H1 (cell line): ENCODE data around the gene PDF. TPM values are rescaled to one million over a fixed set of nuclear protein-coding genes. Genes with fewer than 3 reads are reported as not detected.

Source experiments
- CTCF ChIA-PET: fragments of 300-600 bp; sonication (Branson Sonifier 250); formaldehyde crosslinking; loops from one replicate; lab custom pipeline; 2021; ENCODE audit not compliant: partially characterized antibody; lab: Charles Lee
- POLR2A ChIA-PET: fragments of 300-600 bp; sonication (Branson Sonifier 250); formaldehyde crosslinking; loops from one replicate; lab custom pipeline; 2021; ENCODE audit warnings: inconsistent platforms; ENCODE audit not compliant: partially characterized antibody; lab: Charles Lee
- DNase-seq, 2 experiments: peaks; one replicate each; pipeline versions ENCODE4 v3.0.0 to v3.0.0-alpha.2; 2010 to 2022; ENCODE audit warnings: low spot score in 2 of 2, low read depth in 1 of 2, mixed read lengths in 1 of 2
- FAIRE-seq: peaks from 2 replicates; lab custom pipeline; 2011; peaks lifted over from hg19 to GRCh38; lab: Jason Lieb, UNC
- H2AFZ ChIP-seq: 2 replicates; pipeline ENCODE4 v1.8.1; 2012; ENCODE audit warnings: low read length, inconsistent platforms
- H2AK5ac ChIP-seq: 2 replicates; pipeline ENCODE4 v1.6.1; 2013; ENCODE audit warnings: low read depth, low read length
- H2BK120ac ChIP-seq: replicated peaks from 2 replicates; pipeline ENCODE3; 2013; ENCODE audit warnings: low read depth, low read length, inconsistent platforms
- H2BK12ac ChIP-seq: 2 replicates; pipeline ENCODE4 v1.6.1; 2013; ENCODE audit warnings: low read depth, low read length
- H2BK15ac ChIP-seq: 2 replicates; pipeline ENCODE4 v1.6.1; 2013; ENCODE audit warnings: low read length
- H2BK20ac ChIP-seq: 2 replicates; pipeline ENCODE4 v1.6.1; 2013; ENCODE audit warnings: low read length
- H2BK5ac ChIP-seq: 2 replicates; pipeline ENCODE4 v1.6.1; 2013; ENCODE audit warnings: low read depth, low read length
- H3K14ac ChIP-seq: 2 replicates; pipeline ENCODE4 v1.6.1; 2013; ENCODE audit warnings: inconsistent platforms; ENCODE audit not compliant: insufficient read length
- H3K18ac ChIP-seq: 2 replicates; pipeline ENCODE4 v1.6.1; 2013; ENCODE audit warnings: low read length; ENCODE audit errors: extremely low read depth
- H3K23ac ChIP-seq: 2 replicates; pipeline ENCODE4 v1.6.1; 2013; ENCODE audit warnings: inconsistent platforms; ENCODE audit not compliant: insufficient read length
- H3K23me2 ChIP-seq: 2 replicates; pipeline ENCODE4 v1.6.1; 2013; ENCODE audit warnings: low read depth, low read length
- H3K27ac ChIP-seq: 2 replicates; pipeline ENCODE4 v1.6.1; 2011; ENCODE audit warnings: low read depth, low read length, inconsistent platforms
- H3K27me3 ChIP-seq, 4 experiments: replicated peaks in 1 of 4; 1 replicate in 1 of 4; 2 replicates in 3 of 4; pipeline versions ENCODE4 v1.6.1 to v1.8.1; 2011 to 2013; ENCODE audit warnings: low read length in 3 of 4, mild to moderate bottlenecking in 3 of 4, inconsistent platforms in 2 of 4, mixed read lengths in 2 of 4, moderate library complexity in 1 of 4; ENCODE audit not compliant: control insufficient read depth in 3 of 4, insufficient read depth in 3 of 4; ENCODE audit errors: extremely low read depth in 1 of 4
- H3K36me3 ChIP-seq, 4 experiments: 2 replicates each; pipeline versions ENCODE4 v1.6.1 to v1.8.1; 2011 to 2013; ENCODE audit warnings: mild to moderate bottlenecking in 4 of 4, low read length in 3 of 4, moderate library complexity in 2 of 4, control low read depth in 1 of 4, inconsistent platforms in 1 of 4; ENCODE audit not compliant: insufficient read depth in 4 of 4, control insufficient read depth in 2 of 4
- H3K4ac ChIP-seq: replicated peaks from 2 replicates; pipeline ENCODE3; 2013; ENCODE audit warnings: low read length, low read depth, mixed read lengths, inconsistent platforms; ENCODE audit not compliant: insufficient read length
- H3K4me1 ChIP-seq, 4 experiments: replicated peaks in 1 of 4; 1 replicate in 1 of 4; 2 replicates in 3 of 4; pipeline versions ENCODE4 v1.6.1 to v1.8.1; 2011 to 2013; ENCODE audit warnings: low read length in 3 of 4, inconsistent platforms in 2 of 4, mixed read lengths in 1 of 4; ENCODE audit not compliant: insufficient read depth in 4 of 4, control insufficient read depth in 3 of 4
- H3K4me2 ChIP-seq, 2 experiments: 2 replicates each; pipeline versions ENCODE4 v1.6.1 to v1.8.1; 2011 to 2013; ENCODE audit warnings: low read depth in 2 of 2, low read length in 2 of 2, control low read depth in 1 of 2, inconsistent platforms in 1 of 2, mild to moderate bottlenecking in 1 of 2; ENCODE audit not compliant: insufficient read depth in 1 of 2
- H3K4me3 ChIP-seq, 4 experiments: fragments of 200-600, 300-600 bp in 1 of 4; sonication (generic), shearing (Covaris generic), sonication (Bioruptor Twin) in 1 of 4; 2 replicates each; pipeline versions ENCODE4 v1.5.1 to v1.8.1; 2011 to 2016; ENCODE audit warnings: low read length in 4 of 4, low read depth in 3 of 4, control low read depth in 2 of 4, inconsistent platforms in 2 of 4, mild to moderate bottlenecking in 2 of 4, mixed read lengths in 1 of 4, moderate library complexity in 1 of 4; ENCODE audit not compliant: insufficient read depth in 2 of 4; ENCODE audit errors: extremely low read depth in 1 of 4
- H3K56ac ChIP-seq: replicated peaks from 2 replicates; pipeline ENCODE3; 2013; ENCODE audit warnings: low read depth, mild to moderate bottlenecking, mixed read lengths, low read length, inconsistent platforms; ENCODE audit not compliant: insufficient read length
- H3K79me1 ChIP-seq: 2 replicates; pipeline ENCODE4 v1.6.1; 2013; ENCODE audit warnings: low read depth, low read length, control low read depth
- H3K79me2 ChIP-seq, 2 experiments: 2 replicates each; pipeline versions ENCODE4 v1.6.1 to v1.8.1; 2012 to 2013; ENCODE audit warnings: low read length in 2 of 2, mild to moderate bottlenecking in 2 of 2, inconsistent platforms in 1 of 2; ENCODE audit not compliant: insufficient read depth in 2 of 2, control insufficient read depth in 1 of 2
- H3K9ac ChIP-seq, 4 experiments: replicated peaks in 1 of 4; 1 replicate in 1 of 4; 2 replicates in 3 of 4; pipeline versions ENCODE4 v1.6.1 to v1.8.1; 2011 to 2013; ENCODE audit warnings: low read depth in 3 of 4, low read length in 3 of 4, control low read depth in 2 of 4, mild to moderate bottlenecking in 2 of 4, moderate library complexity in 2 of 4, inconsistent platforms in 1 of 4; ENCODE audit errors: extremely low read depth in 1 of 4
- H3K9me3 ChIP-seq, 2 experiments: 2 replicates each; pipeline versions ENCODE4 v1.6.1 to v1.8.1; 2012 to 2013; ENCODE audit warnings: mild to moderate bottlenecking in 2 of 2, moderate library complexity in 2 of 2, control low read depth in 1 of 2, inconsistent platforms in 1 of 2, low read depth in 1 of 2, low read length in 1 of 2, mixed read lengths in 1 of 2; ENCODE audit not compliant: insufficient read depth in 2 of 2
- H4K20me1 ChIP-seq, 2 experiments: replicated peaks in 1 of 2; 2 replicates each; pipeline versions ENCODE3 to v1.8.1; 2011 to 2013; ENCODE audit warnings: inconsistent platforms in 2 of 2, low read length in 2 of 2, mild to moderate bottlenecking in 1 of 2; ENCODE audit not compliant: insufficient read depth in 2 of 2, control insufficient read depth in 1 of 2
- H4K5ac ChIP-seq: 2 replicates; pipeline ENCODE4 v1.6.1; 2013; ENCODE audit warnings: low read length, low read depth, mixed read lengths, inconsistent platforms; ENCODE audit not compliant: insufficient read length
- H4K8ac ChIP-seq: 2 replicates; pipeline ENCODE4 v1.8.0; 2013; ENCODE audit warnings: mild to moderate bottlenecking, moderate library complexity, low read length, inconsistent platforms; ENCODE audit not compliant: insufficient read depth; ENCODE audit errors: extremely low read depth
- H4K91ac ChIP-seq: replicated peaks from 2 replicates; pipeline ENCODE3; 2013; ENCODE audit warnings: low read length, mixed read lengths, inconsistent platforms; ENCODE audit not compliant: insufficient read length
- BACH1 ChIP-seq: IDR thresholded peaks from 2 replicates; pipeline ENCODE4 v1.6.1; 2012; ENCODE audit warnings: low read length, improper control_type of control experiment
- CBX5 ChIP-seq: fragments of 300-800, 300-1000 bp; sonication (generic); IDR thresholded peaks from 2 replicates; pipeline ENCODE4 v1.7.1; 2016; ENCODE audit warnings: antibody characterized with exemption, low read length, low read depth
- CTCF ChIP-seq, 3 experiments: IDR thresholded peaks; 1 replicate in 2 of 3; 2 replicates in 1 of 3; pipeline versions ENCODE4 v1.5.1 to v1.6.1; 2011; ENCODE audit warnings: low read length in 3 of 3, mild to moderate bottlenecking in 3 of 3, inconsistent platforms in 2 of 3, low read depth in 1 of 3, moderate library complexity in 1 of 3; ENCODE audit not compliant: insufficient read depth in 1 of 3; ENCODE audit errors: control extremely low read depth in 1 of 3
- GABPA ChIP-seq: IDR thresholded peaks from 2 replicates; pipeline ENCODE4 v1.6.1; 2011; ENCODE audit warnings: mild to moderate bottlenecking, low read length, moderate library complexity, borderline replicate concordance; ENCODE audit not compliant: insufficient read depth
- GTF2F1 ChIP-seq: IDR thresholded peaks from 2 replicates; pipeline ENCODE4 v1.6.1; 2012; ENCODE audit warnings: low read depth, low read length, improper control_type of control experiment, borderline replicate concordance
- HDAC6 ChIP-seq: IDR thresholded peaks from one replicate; pipeline ENCODE4 v1.7.1; 2012; ENCODE audit warnings: low read depth, mild to moderate bottlenecking, inconsistent platforms, low read length, moderate library complexity
- KDM5A ChIP-seq: fragments of 200-600 bp; IDR thresholded peaks from 2 replicates; pipeline ENCODE4 v1.7.1; 2012; ENCODE audit warnings: mild to moderate bottlenecking, low read length, inconsistent platforms, mixed read lengths
- POU5F1 ChIP-seq: IDR thresholded peaks from 2 replicates; pipeline ENCODE4 v1.6.1; 2011; ENCODE audit warnings: low read depth, mild to moderate bottlenecking, low read length, moderate library complexity
- RBBP5 ChIP-seq: IDR thresholded peaks from 2 replicates; pipeline ENCODE4 v1.7.1; 2012; ENCODE audit warnings: low read depth, mild to moderate bottlenecking, inconsistent platforms, low read length, moderate library complexity, borderline replicate concordance
- YY1 ChIP-seq: IDR thresholded peaks from 2 replicates; pipeline ENCODE4 v1.6.1; 2011; ENCODE audit warnings: low read depth, mild to moderate bottlenecking, low read length
- WGBS, 2 experiments: shearing (Covaris generic) in 1 of 2; methylation state at CpG; one replicate each; pipeline versions ENCODE4 v1.1.6 to v1.1.7; 2013 to 2015; ENCODE audit warnings: low lambda C conversion rate in 2 of 2, mixed read lengths in 2 of 2, inconsistent platforms in 1 of 2, low coverage in 1 of 2, missing lambda C conversion rate in 1 of 2; ENCODE audit not compliant: insufficient replicate concordance in 2 of 2, insufficient coverage in 1 of 2, insufficient read length in 1 of 2; ENCODE audit errors: extremely low coverage in 1 of 2, missing lambda C conversion rate in 1 of 2; 5-methylcytosine and 5-hydroxymethylcytosine counted together
- polyA plus RNA-seq, 7 experiments: library from polyadenylated mRNA; depleted of rRNA in 3 of 7; stranded (reverse) in 5 of 7; unstranded in 2 of 7; fragments of >200 nt in 5 of 7; fragments of 200-250 nt in 2 of 7; gene quantifications; 1 replicate in 5 of 7; 2 replicates in 1 of 7; 4 replicates in 1 of 7; pipeline versions ENCODE4 v1.2.1 to v1.2.3, GENCODE V29; 2011 to 2013; ENCODE audit warnings: missing spikeins in 2 of 7, mixed read lengths in 2 of 7
- total RNA-seq: library from RNA; stranded (reverse); fragmentation: NEBNext Ultra II Directional; extraction: Animal tissue kit (Norgen Biotek cat#: 25700); gene quantifications from 2 replicates; pipeline ENCODE4 v1.2.1, GENCODE V29; 2021

Gene PDF
- total and polyA plus RNA-seq, 2 of the 8 experiments (the other 6 are each of a cell fraction or from before 2014, with no cell fraction given), result 17.7 to 23.9 TPM

- H3K27me3 ChIP-seq, result no peaks in the 10 kb centered on the region
- no peaks in the 10 kb centered on the region for H3K79me1 ChIP-seq
- 90% methylated on average over 4 of the region's 4 CpGs; no CpG with 5 or more reads in 1 of the 2 experiments for WGBS, 2 experiments
- no peak overlapping the region for H3K9ac ChIP-seq
- H3K4me2 ChIP-seq, result no peak overlapping the region
- ChIA-PET POLR2A (interaction anchor here (1.2 to 1.6 kb wide), 2 partner anchors 10 to 14 kb away, joined by 3 read pairs; no protein-coding TSS in a partner anchor), CTCF (no interaction called here)
- H3K9me3 ChIP-seq, result no peaks in the 10 kb centered on the region
- no peak overlapping the region for H4K8ac ChIP-seq
- H2BK15ac ChIP-seq, result no peak overlapping the region
- no peak overlapping the region for H3K14ac ChIP-seq
- H3K18ac ChIP-seq, result no peak overlapping the region
- no peak overlapping the region for H2AK5ac ChIP-seq
- no peaks in the 10 kb centered on the region for H3K23me2 ChIP-seq
- peaks cover 13 to 60% (median 46%) of the 10 kb centered on the region in 4 experiments for H3K36me3 ChIP-seq
- H2BK20ac ChIP-seq, result no peak overlapping the region
- peaks cover 0 to 4% of the 10 kb centered on the region in 2 experiments for H4K20me1 ChIP-seq
- no peak overlapping the region for H2BK5ac ChIP-seq
- no peak overlapping the region for H3K56ac ChIP-seq
- no peak overlapping the region for H4K5ac ChIP-seq
- FAIRE-seq, result no peak
- no peak overlapping the region for H4K91ac ChIP-seq
- H3K23ac ChIP-seq, result no peak overlapping the region
- H2BK12ac ChIP-seq, result no peak overlapping the region
- H3K4ac ChIP-seq, result no peak overlapping the region
- H3K27ac ChIP-seq, result no peak overlapping the region
- H2AFZ ChIP-seq, result no peak overlapping the region
- no peaks in the 10 kb centered on the region for H3K79me2 ChIP-seq
- DNase-seq, result no peak
- H2BK120ac ChIP-seq, result no peak overlapping the region
- H3K4me1 ChIP-seq, result no peaks in the 10 kb centered on the region
- no peak overlapping the region for H3K4me3 ChIP-seq
- TF ChIP-seq RBBP5 (no peak), KDM5A (no peak), GABPA (no peak), BACH1 (no peak), HDAC6 (no peak), CTCF (IDR thresholded peaks at IDR 0.05; ENCODE audit: control extremely low read depth in 1 of 3, insufficient read depth in 1 of 3, low read depth in 1 of 3, low read length in 3 of 3) (no peak), CBX5 (no peak), GTF2F1 (no peak), POU5F1 (no peak), YY1 (no peak)
Observed at GRCh38 chr16:69368866-69369265, 38.5 kb upstream of the PDF start.
